HepG2 (cell line): ENCODE results near the gene SRRM2. TPM values are rescaled to one million over a fixed set of nuclear protein-coding genes. Genes with fewer than 3 reads are reported as not detected.

ENCODE experiments used
- DMAP1 ChIP-seq: IDR thresholded peaks from 2 replicates; pipeline ENCODE4 v1.6.1; 2016
- FOXM1 ChIP-seq: sonication (generic); formaldehyde crosslinking; IDR thresholded peaks from 2 replicates; pipeline ENCODE4 v1.5.0; 2020; ENCODE audit warnings: missing genetic modification reagents
- HOXA5 ChIP-seq: sonication (generic); formaldehyde crosslinking; IDR thresholded peaks from 2 replicates; pipeline ENCODE4 v1.4.0; 2020; ENCODE audit warnings: missing genetic modification reagents
- HOXA7 ChIP-seq: sonication (generic); formaldehyde crosslinking; IDR thresholded peaks from 2 replicates; pipeline ENCODE4 v1.8.1; 2022; ENCODE audit warnings: mild to moderate bottlenecking, missing genetic modification reagents, moderate library complexity
- KLF9 ChIP-seq: IDR thresholded peaks from 2 replicates; pipeline ENCODE4 v1.6.1; 2016; ENCODE audit warnings: low read depth
- MBNL3 ChIP-seq: fragments of 250-450 bp; sonication (Bioruptor Pico); conservative IDR thresholded peaks from 2 replicates; pipeline ENCODE4 v1.8.0; 2022; ENCODE audit warnings: mild to moderate bottlenecking, inconsistent platforms
- NFYB ChIP-seq: sonication (generic); formaldehyde crosslinking; IDR thresholded peaks from 2 replicates; pipeline ENCODE4 v1.4.0; 2020; ENCODE audit warnings: missing genetic modification reagents
- RBM39 ChIP-seq: fragments of 200-400 bp; formaldehyde crosslinking; IDR thresholded peaks from one replicate; pipeline ENCODE4 v1.6.1; 2018; ENCODE audit warnings: antibody characterized with exemption, mild to moderate bottlenecking, low read depth, low read length; ENCODE audit not compliant: poor library complexity, severe bottlenecking
- RFX3 ChIP-seq: IDR thresholded peaks from 2 replicates; pipeline ENCODE4 v1.6.1; 2016; ENCODE audit warnings: missing biosample characterization, missing genetic modification reagents
- SIX1 ChIP-seq: sonication (generic); formaldehyde crosslinking; IDR thresholded peaks from 2 replicates; pipeline ENCODE4 v1.4.0; 2020; ENCODE audit warnings: missing genetic modification reagents, borderline replicate concordance
- SSRP1 ChIP-seq: IDR thresholded peaks from 2 replicates; pipeline ENCODE4 v1.6.1; 2016; ENCODE audit warnings: control low read depth
- ZFP36L2 ChIP-seq: sonication (generic); formaldehyde crosslinking; IDR thresholded peaks from 2 replicates; pipeline ENCODE4 v1.4.0; 2020; ENCODE audit warnings: missing genetic modification reagents
- ZNF235 ChIP-seq: sonication (generic); formaldehyde crosslinking; IDR thresholded peaks from 2 replicates; pipeline ENCODE4 v1.8.1; 2023; ENCODE audit warnings: mild to moderate bottlenecking, missing genetic modification reagents, borderline replicate concordance
- ZNF326 ChIP-seq: sonication (generic); formaldehyde crosslinking; IDR thresholded peaks from 2 replicates; pipeline ENCODE4 v1.4.0; 2020; ENCODE audit warnings: missing genetic modification reagents, borderline replicate concordance
- ZNF589 ChIP-seq: sonication (generic); formaldehyde crosslinking; conservative IDR thresholded peaks from 2 replicates; pipeline ENCODE4 v1.8.0; 2022; ENCODE audit warnings: mild to moderate bottlenecking, moderate library complexity, missing genetic modification reagents
- ZNF619 ChIP-seq: sonication (generic); formaldehyde crosslinking; IDR thresholded peaks from 2 replicates; pipeline ENCODE4 v1.4.0; 2020; ENCODE audit warnings: mild to moderate bottlenecking, missing genetic modification reagents
- polyA plus RNA-seq, 8 experiments: library from polyadenylated mRNA; depleted of rRNA in 3 of 8; stranded (reverse) in 7 of 8; unstranded in 1 of 8; fragments of >200 nt; fragmentation: Illumina TruSeq in 4 of 8; extraction: Trizol in 4 of 8; gene quantifications; 2 replicates each; pipeline versions ENCODE4 v1.2.1 to v1.2.3, GENCODE V29; 2011 to 2016; ENCODE audit warnings: low read depth in 4 of 8, missing spikeins in 1 of 8, mixed read lengths in 1 of 8; ENCODE audit not compliant: insufficient read depth in 1 of 8
- total RNA-seq, 5 experiments: library from RNA; depleted of rRNA; stranded (reverse); fragments of >200 nt; fragmentation: Illumina TruSeq; extraction: Trizol; gene quantifications; 2 replicates each; pipeline ENCODE4 v1.2.3, GENCODE V29; 2016; ENCODE audit warnings: low read depth in 1 of 5
- TF ChIP-seq, protein P1 (sequence below): sonication (generic); formaldehyde crosslinking; IDR thresholded peaks from 2 replicates; pipeline ENCODE4 v1.4.0; 2020; ENCODE audit warnings: missing genetic modification reagents, low read depth, mild to moderate bottlenecking, borderline replicate concordance
- TF ChIP-seq, protein P2 (sequence below): sonication (generic); formaldehyde crosslinking; IDR thresholded peaks from 2 replicates; pipeline ENCODE4 v1.4.0; 2020; ENCODE audit warnings: mild to moderate bottlenecking, missing genetic modification reagents
- TF ChIP-seq, protein P3 (sequence below): sonication (generic); formaldehyde crosslinking; IDR thresholded peaks from 2 replicates; pipeline ENCODE4 v1.5.1; 2020; ENCODE audit warnings: missing genetic modification reagents, mild to moderate bottlenecking, borderline replicate concordance
- TF ChIP-seq, protein P4 (sequence below), 2 experiments: sonication (generic) in 1 of 2; formaldehyde crosslinking in 1 of 2; IDR thresholded peaks; 2 replicates each; pipeline versions ENCODE4 v1.4.0 to v1.6.1; 2018 to 2020; ENCODE audit warnings: missing genetic modification reagents in 2 of 2, borderline replicate concordance in 1 of 2, low read depth in 1 of 2, mild to moderate bottlenecking in 1 of 2, missing biosample characterization in 1 of 2
- TF ChIP-seq, protein P5 (sequence below): sonication (generic); formaldehyde crosslinking; IDR thresholded peaks from 2 replicates; pipeline ENCODE4 v1.9.0; 2021; ENCODE audit warnings: missing genetic modification reagents, borderline replicate concordance

The SRRM2 gene
- total and polyA plus RNA-seq, 2 of the 13 experiments (the other 11 are each of a cell fraction or from before 2014, with no cell fraction given), result 50.4 to 112 TPM

GRCh38 chr16:2720719-2721633 is 31.5 kb upstream of the SRRM2 start (continued):
- TF ChIP-seq, protein P1, sequence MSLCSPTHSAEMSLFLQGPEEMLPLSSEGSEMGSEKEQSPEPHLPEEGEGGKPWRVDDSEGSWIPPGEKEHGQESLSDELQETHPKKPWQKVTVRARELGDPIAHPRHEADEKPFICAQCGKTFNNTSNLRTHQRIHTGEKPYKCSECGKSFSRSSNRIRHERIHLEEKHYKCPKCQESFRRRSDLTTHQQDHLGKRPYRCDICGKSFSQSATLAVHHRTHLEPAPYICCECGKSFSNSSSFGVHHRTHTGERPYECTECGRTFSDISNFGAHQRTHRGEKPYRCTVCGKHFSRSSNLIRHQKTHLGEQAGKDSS (CRISPR knock-in tag), result peak; percentile 77; the same call in 1 of the 2 replicates
- TF ChIP-seq KLF9 (CRISPR knock-in tag) (no peak), SIX1 (CRISPR knock-in tag) (no peak), NFYB (CRISPR knock-in tag) (no peak), FOXM1 (CRISPR knock-in tag) (no peak), ZNF326 (no peak), ZFP36L2 (CRISPR knock-in tag) (no peak), ZNF235 (no peak), SSRP1 (no peak), RBM39 (no peak), MBNL3 (CRISPR knock-in tag) (no peak), DMAP1 (CRISPR knock-in tag) (peak; percentile 66; the same call in 1 of the 2 replicates), HOXA7 (CRISPR knock-in tag) (no peak), RFX3 (no peak), HOXA5 (CRISPR knock-in tag) (peak; percentile 40; the same call in 1 of the 2 replicates), ZNF619 (CRISPR knock-in tag) (no peak), ZNF589 (no peak)
- TF ChIP-seq, protein P2, sequence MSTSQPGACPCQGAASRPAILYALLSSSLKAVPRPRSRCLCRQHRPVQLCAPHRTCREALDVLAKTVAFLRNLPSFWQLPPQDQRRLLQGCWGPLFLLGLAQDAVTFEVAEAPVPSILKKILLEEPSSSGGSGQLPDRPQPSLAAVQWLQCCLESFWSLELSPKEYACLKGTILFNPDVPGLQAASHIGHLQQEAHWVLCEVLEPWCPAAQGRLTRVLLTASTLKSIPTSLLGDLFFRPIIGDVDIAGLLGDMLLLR (CRISPR knock-in tag), result no peak; the same call in 1 of the 2 replicates
- TF ChIP-seq, protein P3, sequence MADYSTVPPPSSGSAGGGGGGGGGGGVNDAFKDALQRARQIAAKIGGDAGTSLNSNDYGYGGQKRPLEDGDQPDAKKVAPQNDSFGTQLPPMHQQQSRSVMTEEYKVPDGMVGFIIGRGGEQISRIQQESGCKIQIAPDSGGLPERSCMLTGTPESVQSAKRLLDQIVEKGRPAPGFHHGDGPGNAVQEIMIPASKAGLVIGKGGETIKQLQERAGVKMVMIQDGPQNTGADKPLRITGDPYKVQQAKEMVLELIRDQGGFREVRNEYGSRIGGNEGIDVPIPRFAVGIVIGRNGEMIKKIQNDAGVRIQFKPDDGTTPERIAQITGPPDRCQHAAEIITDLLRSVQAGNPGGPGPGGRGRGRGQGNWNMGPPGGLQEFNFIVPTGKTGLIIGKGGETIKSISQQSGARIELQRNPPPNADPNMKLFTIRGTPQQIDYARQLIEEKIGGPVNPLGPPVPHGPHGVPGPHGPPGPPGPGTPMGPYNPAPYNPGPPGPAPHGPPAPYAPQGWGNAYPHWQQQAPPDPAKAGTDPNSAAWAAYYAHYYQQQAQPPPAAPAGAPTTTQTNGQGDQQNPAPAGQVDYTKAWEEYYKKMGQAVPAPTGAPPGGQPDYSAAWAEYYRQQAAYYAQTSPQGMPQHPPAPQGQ (CRISPR knock-in tag), result no peak
- TF ChIP-seq, protein P4, sequence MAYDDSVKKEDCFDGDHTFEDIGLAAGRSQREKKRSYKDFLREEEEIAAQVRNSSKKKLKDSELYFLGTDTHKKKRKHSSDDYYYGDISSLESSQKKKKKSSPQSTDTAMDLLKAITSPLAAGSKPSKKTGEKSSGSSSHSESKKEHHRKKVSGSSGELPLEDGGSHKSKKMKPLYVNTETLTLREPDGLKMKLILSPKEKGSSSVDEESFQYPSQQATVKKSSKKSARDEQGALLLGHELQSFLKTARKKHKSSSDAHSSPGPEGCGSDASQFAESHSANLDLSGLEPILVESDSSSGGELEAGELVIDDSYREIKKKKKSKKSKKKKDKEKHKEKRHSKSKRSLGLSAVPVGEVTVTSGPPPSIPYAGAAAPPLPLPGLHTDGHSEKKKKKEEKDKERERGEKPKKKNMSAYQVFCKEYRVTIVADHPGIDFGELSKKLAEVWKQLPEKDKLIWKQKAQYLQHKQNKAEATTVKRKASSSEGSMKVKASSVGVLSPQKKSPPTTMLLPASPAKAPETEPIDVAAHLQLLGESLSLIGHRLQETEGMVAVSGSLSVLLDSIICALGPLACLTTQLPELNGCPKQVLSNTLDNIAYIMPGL (CRISPR knock-in tag; IDR thresholded peaks at IDR 0.05; ENCODE audit: borderline replicate concordance in 1 of 2, low read depth in 1 of 2), result peak in 1 of 2 experiments; percentile 84; a peak in 2 of 4 replicates
- TF ChIP-seq, protein P5, sequence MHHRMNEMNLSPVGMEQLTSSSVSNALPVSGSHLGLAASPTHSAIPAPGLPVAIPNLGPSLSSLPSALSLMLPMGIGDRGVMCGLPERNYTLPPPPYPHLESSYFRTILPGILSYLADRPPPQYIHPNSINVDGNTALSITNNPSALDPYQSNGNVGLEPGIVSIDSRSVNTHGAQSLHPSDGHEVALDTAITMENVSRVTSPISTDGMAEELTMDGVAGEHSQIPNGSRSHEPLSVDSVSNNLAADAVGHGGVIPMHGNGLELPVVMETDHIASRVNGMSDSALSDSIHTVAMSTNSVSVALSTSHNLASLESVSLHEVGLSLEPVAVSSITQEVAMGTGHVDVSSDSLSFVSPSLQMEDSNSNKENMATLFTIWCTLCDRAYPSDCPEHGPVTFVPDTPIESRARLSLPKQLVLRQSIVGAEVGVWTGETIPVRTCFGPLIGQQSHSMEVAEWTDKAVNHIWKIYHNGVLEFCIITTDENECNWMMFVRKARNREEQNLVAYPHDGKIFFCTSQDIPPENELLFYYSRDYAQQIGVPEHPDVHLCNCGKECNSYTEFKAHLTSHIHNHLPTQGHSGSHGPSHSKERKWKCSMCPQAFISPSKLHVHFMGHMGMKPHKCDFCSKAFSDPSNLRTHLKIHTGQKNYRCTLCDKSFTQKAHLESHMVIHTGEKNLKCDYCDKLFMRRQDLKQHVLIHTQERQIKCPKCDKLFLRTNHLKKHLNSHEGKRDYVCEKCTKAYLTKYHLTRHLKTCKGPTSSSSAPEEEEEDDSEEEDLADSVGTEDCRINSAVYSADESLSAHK (CRISPR knock-in tag), result no peak
